CD4-positive, alpha-beta T cell treated with Interleukin-6 for 4 hours (primary cell): Measurements from ENCODE around the gene EFCAB8.
A peak's percentile ranks its signal among the peaks of the same experiment; 100 is the strongest.

ENCODE experiments used
- DNase-seq: peaks from one replicate; pipeline ENCODE4 v3.0.0-alpha.2; 2020; ENCODE audit warnings: mixed read lengths

The EFCAB8 gene

GRCh38 chr20:32988008-32988407 is 129.3 kb downstream of the EFCAB8 start:
- DNase-seq, result no peak

GRCh38 chr20:32989507-32990283 is 131.0 kb downstream of the EFCAB8 start:
- no peak for DNase-seq

- DNase-seq, result no peak
These were observed 131.7 kb downstream of the EFCAB8 start for GRCh38 chr20:32990426-32990825.

GRCh38 chr20:32991383-32991782 is 132.7 kb downstream of the EFCAB8 start:
- DNase-seq, result peak; percentile 53

- peak; percentile 23 for DNase-seq
These were observed 133.3 kb downstream of the EFCAB8 start for GRCh38 chr20:32991792-32992641.

- peak; percentile 33 for DNase-seq
These were observed 134.8 kb downstream of the EFCAB8 start for GRCh38 chr20:32993496-32994050.

- DNase-seq, result no peak
These were observed 137.1 kb downstream of the EFCAB8 start for GRCh38 chr20:32995802-32996201.

- no peak for DNase-seq
These were observed 138.7 kb downstream of the EFCAB8 start for GRCh38 chr20:32997431-32997830.

- no peak for DNase-seq
These were observed 141.0 kb downstream of the EFCAB8 start for GRCh38 chr20:32999603-33000250.

- DNase-seq, result no peak
These were observed 142.2 kb downstream of the EFCAB8 start for GRCh38 chr20:33000802-33001466.

- DNase-seq, result no peak
These were observed 143.5 kb downstream of the EFCAB8 start for GRCh38 chr20:33002087-33002808.

GRCh38 chr20:33004141-33004751 is 145.5 kb downstream of the EFCAB8 start, which contains the start of gene SUN5:
Gene SUN5, minus strand, starts transcription at chr20:33004433. Its CDS starts 93 bp downstream, at chr20:33004340.
- no peak for DNase-seq

GRCh38 chr20:33005132-33005566 is 146.4 kb downstream of the EFCAB8 start:
- peak; percentile 56 for DNase-seq

- DNase-seq, result no peak
These were observed 147.4 kb downstream of the EFCAB8 start for GRCh38 chr20:33005908-33006775.

- no peak for DNase-seq
These were observed 148.2 kb downstream of the EFCAB8 start for GRCh38 chr20:33006776-33007375.

GRCh38 chr20:33007376-33008335 is 148.9 kb downstream of the EFCAB8 start, which contains the start of gene BPIFB2:
Gene BPIFB2, plus strand, starts transcription at chr20:33007704. Its CDS starts 871 bp downstream, at chr20:33008575.
- DNase-seq, result no peak

GRCh38 chr20:33008336-33009213 is 149.9 kb downstream of the EFCAB8 start:
- DNase-seq, result no peak
